H1 (cell line): ENCODE measurements around the gene FGF5. TPM values are rescaled to one million over a fixed set of nuclear protein-coding genes. Genes with fewer than 3 reads are reported as not detected.

Source experiments
- CEBPB ChIP-seq: IDR thresholded peaks from 2 replicates; pipeline ENCODE4 v1.6.1; 2012; ENCODE audit warnings: low read depth, low read length
- CTCF ChIP-seq, 3 experiments: IDR thresholded peaks; 1 replicate in 2 of 3; 2 replicates in 1 of 3; pipeline versions ENCODE4 v1.5.1 to v1.6.1; 2011; ENCODE audit warnings: low read length in 3 of 3, mild to moderate bottlenecking in 3 of 3, inconsistent platforms in 2 of 3, low read depth in 1 of 3, moderate library complexity in 1 of 3; ENCODE audit not compliant: insufficient read depth in 1 of 3; ENCODE audit errors: control extremely low read depth in 1 of 3
- RAD21 ChIP-seq, 2 experiments: IDR thresholded peaks in 1 of 2; conservative IDR thresholded peaks in 1 of 2; 2 replicates each; pipeline ENCODE4 v1.6.1; 2011; ENCODE audit warnings: low read depth in 2 of 2, low read length in 2 of 2, improper control_type of control experiment in 1 of 2, inconsistent platforms in 1 of 2, mild to moderate bottlenecking in 1 of 2, moderate library complexity in 1 of 2
- SIRT6 ChIP-seq: IDR thresholded peaks from one replicate; pipeline ENCODE4 v1.7.1; 2012; ENCODE audit warnings: low read length, inconsistent platforms
- TAF1 ChIP-seq: IDR thresholded peaks from 2 replicates; pipeline ENCODE4 v1.6.1; 2011; ENCODE audit warnings: mild to moderate bottlenecking, low read depth, low read length
- polyA plus RNA-seq, 7 experiments: library from polyadenylated mRNA; depleted of rRNA in 3 of 7; stranded (reverse) in 5 of 7; unstranded in 2 of 7; fragments of >200 nt in 5 of 7; fragments of 200-250 nt in 2 of 7; gene quantifications; 1 replicate in 5 of 7; 2 replicates in 1 of 7; 4 replicates in 1 of 7; pipeline versions ENCODE4 v1.2.1 to v1.2.3, GENCODE V29; 2011 to 2013; ENCODE audit warnings: missing spikeins in 2 of 7, mixed read lengths in 2 of 7
- total RNA-seq: library from RNA; stranded (reverse); fragmentation: NEBNext Ultra II Directional; extraction: Animal tissue kit (Norgen Biotek cat#: 25700); gene quantifications from 2 replicates; pipeline ENCODE4 v1.2.1, GENCODE V29; 2021

FGF5 gene
- total and polyA plus RNA-seq, 2 of the 8 experiments (the other 6 are each of a cell fraction or from before 2014, with no cell fraction given), result not detected

- TF ChIP-seq CEBPB, result no peak
- no peak for TF ChIP-seq TAF1
- no peak for TF ChIP-seq SIRT6
- TF ChIP-seq CTCF (IDR thresholded peaks at IDR 0.05; ENCODE audit: control extremely low read depth in 1 of 3, insufficient read depth in 1 of 3, low read depth in 1 of 3, low read length in 3 of 3), result no peak
- TF ChIP-seq RAD21 (IDR thresholded peaks at IDR 0.05 in 1 of 2, conservative IDR thresholded peaks at IDR 0.05 in 1 of 2; ENCODE audit: low read depth in 2 of 2, low read length in 2 of 2), result no peak; a peak in 1 of 4 replicates
Observed at GRCh38 chr4:80321776-80322175, 55.3 kb downstream of the FGF5 start (continued).
